Activated effector memory CD4-positive, alpha-beta T cell treated with Interleukin-2 at 50 U/mL for 16 hours (primary cell): ENCODE data around the gene VAV2.

Experiments used
- DNase-seq: peaks from one replicate; pipeline ENCODE4 v3.0.0-alpha.2; 2020

VAV2 gene

DNA sequence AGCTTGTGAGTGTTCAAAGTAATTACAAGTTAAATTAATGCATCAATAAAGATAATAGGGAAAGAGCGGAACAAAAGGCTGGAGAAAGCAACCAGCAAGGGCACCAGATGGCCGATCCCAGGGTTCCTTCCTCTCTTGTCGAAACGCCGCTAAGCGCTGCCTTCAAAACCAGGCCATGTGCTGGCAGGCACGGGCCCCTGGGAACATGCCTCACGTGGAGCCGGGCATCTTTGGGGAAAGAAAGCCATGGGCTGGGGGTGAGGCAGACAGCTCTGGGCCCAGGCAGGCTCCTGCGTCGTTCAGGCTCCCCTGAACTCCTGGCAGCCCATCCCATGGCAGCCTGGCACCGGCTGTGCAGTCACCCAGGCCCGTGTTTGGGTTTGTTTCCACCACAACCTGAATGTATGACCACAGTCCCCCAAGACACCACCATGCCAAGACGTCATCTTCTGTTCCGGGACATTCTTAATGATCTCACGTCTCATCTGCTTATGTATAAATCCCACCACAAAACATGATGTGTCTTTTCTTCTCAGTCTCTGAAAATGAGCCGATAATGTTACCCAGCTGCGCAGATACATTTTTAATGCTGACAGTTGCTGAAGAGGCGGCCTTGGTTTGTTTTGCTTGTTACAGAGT lies 143.5 kb downstream of the VAV2 start:
- no peak for DNase-seq

DNA sequence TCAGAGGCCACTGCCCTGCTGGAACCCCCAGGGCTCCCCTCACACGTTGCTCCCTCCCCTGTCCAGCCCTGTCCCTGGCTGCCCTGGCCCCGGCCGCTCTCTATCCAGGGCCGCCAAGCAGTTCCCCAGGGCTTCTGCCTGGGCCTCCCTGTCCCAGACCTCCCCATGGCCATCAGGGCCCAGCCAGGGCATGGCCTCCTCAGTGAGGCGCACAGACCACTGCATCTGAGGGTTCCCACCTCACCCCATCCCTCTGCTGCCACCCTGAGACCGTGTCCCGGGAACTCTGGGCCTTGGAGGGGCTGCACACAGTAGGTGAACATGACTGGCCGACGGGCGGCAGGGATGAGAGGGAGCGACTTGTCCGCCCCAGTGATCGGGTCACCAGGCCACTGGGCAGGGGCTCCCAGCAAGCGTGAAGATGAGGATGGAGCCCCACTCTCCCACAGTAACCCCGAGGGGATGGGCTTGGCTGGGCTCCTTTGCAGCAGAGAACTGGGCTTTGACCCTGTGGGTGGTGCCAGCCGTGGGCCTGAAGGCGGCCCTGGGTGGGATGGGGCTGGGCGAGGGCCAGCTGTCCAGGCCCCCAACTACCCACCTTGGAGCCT lies 145.5 kb downstream of the VAV2 start:
- no peak for DNase-seq

GRCh38 chr9:133845440-133845839 lies 146.7 kb downstream of the VAV2 start:
- DNase-seq: no peak

DNA sequence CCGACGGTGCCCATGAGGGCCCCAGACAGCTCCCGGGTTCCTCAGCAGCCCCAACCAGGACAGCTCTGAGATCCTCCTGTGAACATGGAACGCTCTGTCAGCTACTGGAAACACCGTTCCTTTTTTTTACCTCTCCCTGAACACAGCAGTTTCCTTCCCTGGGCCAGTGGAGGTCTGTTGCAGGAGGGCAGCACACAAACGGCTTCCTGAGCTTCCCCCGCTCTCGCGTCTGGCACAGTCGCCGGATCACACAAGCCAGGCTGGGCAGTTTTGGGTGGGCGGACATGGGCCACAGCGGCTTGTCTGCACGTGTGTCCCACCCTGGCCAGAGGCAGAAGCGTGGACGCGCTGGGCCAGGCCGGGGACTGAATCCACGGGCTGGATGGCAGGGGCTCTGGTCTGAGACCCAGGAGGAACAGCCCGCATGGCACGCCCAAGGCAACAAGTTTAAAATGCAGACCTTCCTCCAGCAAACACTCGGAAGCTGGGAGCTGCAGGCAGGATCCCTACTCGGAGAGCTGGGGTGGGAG lies 147.2 kb downstream of the VAV2 start:
- DNase-seq: no peak

DNA sequence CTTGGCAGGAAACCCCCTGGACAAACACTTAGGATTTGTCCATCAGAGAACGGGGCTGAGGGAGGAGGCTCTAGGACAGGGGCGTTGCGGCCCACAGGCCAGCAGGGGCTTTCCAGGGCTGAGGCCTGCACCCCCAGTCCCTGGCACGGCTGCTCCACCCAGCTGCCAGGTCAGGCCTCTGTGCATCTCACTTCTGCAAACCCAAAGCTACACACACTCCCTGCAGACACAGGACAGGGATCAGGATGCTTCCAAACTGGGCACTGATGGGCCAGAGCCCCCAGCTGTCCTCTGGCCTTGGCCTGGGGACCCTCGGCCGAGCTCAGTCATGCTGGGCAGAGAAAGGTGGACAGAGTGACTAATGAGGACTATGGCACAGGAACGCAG lies 147.7 kb downstream of the VAV2 start:
- DNase-seq: no peak

DNA sequence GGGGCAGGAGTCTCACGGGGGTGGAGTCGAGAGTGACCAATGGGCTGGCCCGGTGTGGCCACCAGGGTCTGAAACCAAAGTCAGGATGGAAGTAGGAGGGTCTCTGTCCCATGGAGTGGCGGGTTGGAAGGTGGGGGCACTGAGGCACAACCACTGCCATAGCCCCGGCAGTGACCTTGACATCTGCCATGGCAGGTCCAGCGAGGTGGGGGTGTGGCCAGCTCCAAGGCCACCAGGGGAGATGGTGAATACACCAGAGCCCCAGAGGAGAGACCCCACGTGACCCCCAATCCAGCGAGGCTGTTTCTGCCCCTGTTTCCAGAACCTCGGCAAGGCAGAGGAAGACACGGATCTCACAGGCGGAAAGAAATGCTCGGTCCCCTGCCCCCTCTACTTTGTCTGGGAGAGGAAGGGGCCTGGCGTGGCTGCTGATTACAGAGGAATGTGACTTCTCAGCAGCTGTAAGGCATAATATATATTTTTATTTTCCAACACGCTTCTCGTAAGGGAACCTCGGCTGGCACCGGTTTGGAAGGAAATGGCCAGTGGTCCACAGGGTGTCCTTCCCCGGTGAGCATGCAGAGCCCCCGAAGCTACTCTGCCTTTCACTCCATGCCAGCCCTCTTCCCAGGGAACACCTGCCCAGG lies 148.2 kb downstream of the VAV2 start:
- no peak for DNase-seq

DNA sequence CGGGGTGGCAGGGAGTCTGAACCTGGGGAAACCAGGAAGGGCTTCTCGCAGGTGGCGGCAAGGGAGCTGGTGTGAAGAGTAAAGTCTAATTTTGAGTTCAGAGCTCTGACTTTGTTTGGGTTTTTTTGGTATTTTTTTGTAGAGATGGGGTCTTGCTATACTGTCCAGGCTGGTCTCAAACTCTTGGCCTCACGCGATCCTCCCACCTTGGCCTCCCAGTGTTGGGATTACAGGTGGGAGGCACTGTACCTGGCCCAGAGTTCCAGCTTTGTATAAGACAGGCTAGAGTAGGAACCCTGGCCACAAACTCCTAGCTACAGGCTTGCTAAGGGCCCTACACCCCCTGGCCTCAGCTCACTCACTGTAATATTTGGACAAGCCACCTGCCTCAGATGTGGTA lies 148.9 kb downstream of the VAV2 start:
- no peak for DNase-seq

- no peak for DNase-seq
Measured at GRCh38 chr9:133842721-133843227, 149.3 kb downstream of the VAV2 start.

- DNase-seq: no peak
Measured at GRCh38 chr9:133842174-133842573, 149.9 kb downstream of the VAV2 start.

DNA sequence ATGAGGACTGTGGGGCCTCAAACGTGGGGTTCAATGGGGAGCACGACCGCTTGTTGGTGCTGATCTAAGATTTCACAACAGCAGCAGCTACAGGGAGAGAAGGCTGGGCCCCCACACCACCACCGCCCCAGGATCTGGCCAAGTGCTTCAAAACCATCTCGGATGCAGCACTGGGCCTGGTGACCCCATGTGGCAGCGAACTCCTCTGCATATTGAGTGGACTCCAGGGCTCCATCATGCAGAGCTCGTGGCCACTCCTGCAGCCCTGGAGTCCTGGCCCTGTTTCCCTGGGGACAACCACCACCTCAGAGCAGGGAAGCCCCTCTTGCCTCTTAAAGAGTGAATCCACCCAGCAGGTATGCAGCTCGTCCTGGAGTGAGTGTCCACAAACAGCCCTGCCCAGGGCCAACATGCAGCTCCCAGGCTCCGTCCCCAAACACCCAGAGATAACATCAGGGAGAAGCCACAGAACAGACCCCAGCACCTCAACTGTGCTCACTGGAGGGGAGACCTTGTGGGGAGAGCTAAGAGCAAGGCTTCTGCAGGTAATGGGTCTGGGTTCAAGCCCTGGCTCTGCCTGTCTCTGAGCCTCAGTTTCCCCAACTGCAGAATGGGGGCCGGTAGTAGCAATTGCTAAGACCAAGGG lies 150.8 kb downstream of the VAV2 start:
- no peak for DNase-seq

DNA sequence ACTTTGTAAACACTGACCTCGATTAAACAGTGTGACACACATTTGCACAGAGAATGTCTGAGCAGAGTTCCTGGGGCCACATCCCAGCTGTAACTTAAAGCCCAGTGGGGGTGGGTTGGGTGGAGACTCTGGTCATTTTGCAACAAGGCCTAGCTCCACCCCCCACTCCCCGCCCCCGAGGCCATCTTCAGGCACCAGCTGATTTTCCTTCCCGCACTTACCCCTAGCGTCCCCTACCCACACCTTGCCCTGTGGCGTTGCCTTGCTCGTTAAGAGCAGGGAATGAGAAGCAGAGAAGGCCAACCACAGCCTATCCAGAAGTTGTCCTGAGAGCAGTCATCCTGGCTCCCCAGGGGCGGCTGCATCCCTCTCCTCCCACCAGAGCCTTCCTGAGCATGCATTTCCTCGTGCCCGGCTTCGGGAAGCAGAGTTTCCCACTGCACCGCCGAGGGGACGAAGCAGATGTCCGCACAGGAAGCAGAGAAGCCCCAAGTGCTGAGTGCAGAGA lies 152.2 kb downstream of the VAV2 start:
- no peak for DNase-seq

DNA sequence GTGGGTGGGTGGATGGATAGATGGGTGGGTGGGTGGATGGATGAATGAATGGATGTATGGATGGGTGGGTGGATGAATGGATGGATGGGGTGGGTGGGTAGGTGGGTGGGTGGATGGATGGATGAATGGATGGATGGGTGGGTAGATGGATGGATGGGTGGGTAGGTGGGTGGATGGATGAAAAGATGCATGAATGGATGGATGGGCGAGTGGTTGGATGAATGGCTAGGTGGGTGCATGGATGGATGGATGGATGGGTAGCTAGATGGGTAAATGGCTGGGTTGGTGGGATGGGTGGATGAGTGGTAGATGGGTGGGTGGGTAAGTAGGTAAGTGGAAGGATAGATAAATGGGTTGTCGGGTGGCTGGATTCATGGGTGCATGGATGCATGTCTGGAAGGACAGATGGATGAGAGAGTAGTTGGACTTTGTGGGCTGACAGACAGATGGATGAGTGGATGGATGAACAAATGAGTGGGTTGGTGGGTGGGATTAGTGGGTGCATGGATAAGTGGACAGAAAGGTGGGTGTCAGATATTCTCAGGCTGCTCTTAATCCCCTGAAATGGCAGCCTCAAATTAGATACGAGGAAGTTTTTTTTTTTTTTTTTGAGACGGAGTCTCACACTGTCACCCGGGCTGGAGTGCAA lies 153.1 kb downstream of the VAV2 start:
- DNase-seq: no peak

GRCh38 chr9:133837627-133838597 lies 154.2 kb downstream of the VAV2 start:
- no peak for DNase-seq

- DNase-seq: no peak
Measured at GRCh38 chr9:133836818-133837217, 155.3 kb downstream of the VAV2 start.

GRCh38 chr9:133836001-133836758 lies 155.9 kb downstream of the VAV2 start:
- DNase-seq: no peak

DNA sequence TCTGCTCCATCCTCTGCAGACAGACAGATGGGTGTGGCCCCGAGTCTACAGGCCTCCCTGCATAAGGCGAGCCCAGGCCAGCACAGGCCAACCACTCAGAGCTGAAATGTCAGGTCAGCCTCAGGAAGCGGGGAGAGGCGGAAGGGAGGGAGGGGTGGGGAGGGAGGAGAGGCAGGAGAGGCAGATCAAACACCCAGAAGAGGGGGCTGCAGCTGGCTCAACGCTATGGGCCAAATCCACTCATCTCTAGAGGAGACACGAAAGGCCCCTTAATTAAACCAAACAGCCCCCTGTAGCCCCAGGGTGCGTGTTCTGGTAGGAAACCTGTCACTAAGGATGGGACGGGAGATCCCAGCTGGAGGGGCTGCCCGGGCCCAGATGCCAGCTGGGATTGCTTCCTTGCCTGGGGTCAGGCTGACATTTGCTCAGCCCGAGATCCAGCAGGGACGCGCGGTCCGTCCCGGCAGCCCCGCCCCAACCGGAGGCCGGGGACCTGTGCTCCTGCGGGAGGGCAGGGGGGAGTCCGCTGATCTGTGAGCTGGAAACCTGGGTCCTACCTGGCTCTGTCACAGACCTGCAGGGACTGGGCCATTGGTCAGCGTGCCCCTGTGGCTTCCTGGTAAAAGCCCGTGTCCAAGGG lies 156.7 kb downstream of the VAV2 start:
- no peak for DNase-seq

DNA sequence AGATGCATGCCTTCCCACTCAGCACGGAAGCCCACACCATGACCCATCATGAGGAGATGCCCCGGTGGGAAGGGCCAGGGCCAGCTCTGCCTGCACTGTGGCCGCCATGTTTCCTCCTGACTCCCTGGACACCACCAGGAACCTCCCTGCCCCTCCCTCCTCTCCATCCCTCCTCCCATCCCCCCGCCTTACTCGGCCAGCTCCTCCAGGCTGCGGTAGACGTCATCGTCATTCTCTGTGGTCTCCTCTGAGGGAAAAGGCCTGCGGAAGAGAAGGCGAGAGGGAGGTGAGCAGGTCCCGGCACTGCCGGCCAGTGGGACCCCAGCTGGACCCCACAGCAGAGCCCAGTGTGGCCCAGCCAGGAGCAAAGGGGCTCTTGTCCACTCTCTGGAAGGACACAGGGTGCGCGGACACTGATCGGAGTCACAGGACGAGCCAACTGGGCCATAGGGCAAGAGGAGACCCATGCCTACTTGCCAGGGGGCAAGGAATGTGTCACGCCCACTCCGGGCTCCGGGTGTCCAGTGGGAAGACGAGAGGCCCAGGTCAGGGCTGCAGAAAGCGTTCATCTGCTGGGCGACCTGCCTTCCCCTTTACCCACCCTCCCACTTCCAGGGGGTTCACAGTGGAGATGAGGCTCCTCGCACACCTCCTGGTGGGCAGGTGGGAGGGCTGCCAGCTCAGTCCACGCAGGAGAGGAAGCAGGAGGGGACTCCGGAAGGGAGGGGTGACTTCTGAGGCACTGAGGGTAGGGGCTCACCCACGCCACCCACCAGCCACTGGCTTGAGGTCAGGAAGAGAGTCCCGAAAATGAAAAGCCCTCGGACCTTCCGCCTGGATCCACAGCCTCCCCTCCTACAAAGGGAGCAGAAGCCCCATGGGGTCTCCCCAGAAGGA lies 157.8 kb downstream of the VAV2 start:
- DNase-seq: no peak

DNA sequence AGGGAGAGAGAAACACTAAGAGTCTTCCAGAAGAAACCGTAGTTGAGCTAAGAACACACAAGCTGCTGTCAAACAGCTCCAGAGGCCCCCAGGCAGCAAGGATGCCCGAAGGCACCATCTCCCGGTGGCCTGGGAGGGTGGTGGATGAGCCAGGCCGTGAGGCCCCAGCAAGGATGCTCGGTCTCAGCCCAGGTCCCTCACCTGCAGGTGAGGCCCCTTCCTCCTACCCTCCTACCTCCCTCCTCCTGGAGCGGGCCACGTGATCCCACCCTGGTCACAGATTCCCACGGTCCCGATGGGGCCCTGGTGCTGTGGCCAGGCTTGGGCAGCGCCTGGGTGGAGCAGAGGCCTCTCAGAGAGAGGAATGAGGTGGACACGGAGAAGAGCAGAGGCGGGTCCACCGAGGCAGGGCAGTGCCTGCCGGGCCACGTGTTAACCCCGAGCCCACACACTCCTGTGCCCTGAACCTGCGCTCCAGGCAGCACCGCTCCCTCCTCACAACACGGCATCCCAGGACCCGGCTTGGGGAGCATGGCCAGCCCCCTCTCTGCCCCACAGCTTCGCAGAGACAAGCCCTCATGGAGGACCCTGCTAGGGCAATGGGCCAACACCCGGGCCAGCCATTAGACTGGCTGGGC lies 158.6 kb downstream of the VAV2 start:
- DNase-seq: no peak

DNA sequence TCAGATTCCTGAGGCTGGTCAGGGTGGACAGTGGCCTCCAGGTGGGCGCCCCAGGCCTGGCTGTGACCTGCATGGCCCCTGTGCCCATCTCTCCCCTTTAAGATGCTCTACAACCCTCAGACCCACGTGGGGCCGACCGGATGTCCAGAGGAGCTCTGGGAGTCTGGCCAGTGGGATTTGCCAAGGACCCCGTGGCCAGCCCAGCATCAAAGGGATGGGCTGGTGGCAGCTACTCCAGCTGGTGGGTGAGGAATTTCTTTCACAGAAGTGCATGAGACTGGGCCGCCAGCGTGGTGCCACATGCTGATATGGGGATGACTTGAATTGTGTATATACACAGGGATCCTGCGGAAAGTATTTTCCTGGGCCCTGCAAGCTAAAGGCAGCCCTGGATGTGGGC lies 159.2 kb downstream of the VAV2 start:
- DNase-seq: no peak
